HG02623 (cell line): ENCODE measurements around the gene C11orf54.

Experiments
- ATAC-seq: cut with Tn5 transposase; IDR thresholded peaks from one replicate; pipeline ENCODE4 v1.9.1; 2021; ENCODE audit warnings: moderate library complexity; ENCODE audit not compliant: unreplicated experiment

The C11orf54 gene

GRCh38 chr11:93741094-93741881 lies at the start of gene C11orf54, which contains the start of gene TAF1D:
Gene C11orf54 (plus strand): TSS chr11:93741672. CDS start chr11:93747394, 5,722 bp downstream.
Gene TAF1D (minus strand): TSS chr11:93741495. CDS start chr11:93739304, 2,191 bp downstream.
- ATAC-seq = peak; percentile 82

GRCh38 chr11:93694109-93694508 lies 47.4 kb upstream of the C11orf54 start:
- no peak for ATAC-seq

- ATAC-seq = no peak
Measured at GRCh38 chr11:93694557-93694956, 46.9 kb upstream of the C11orf54 start.

- ATAC-seq = no peak
Measured at GRCh38 chr11:93697611-93698010, 43.9 kb upstream of the C11orf54 start.

- no peak for ATAC-seq
Measured at GRCh38 chr11:93700830-93701229, 40.6 kb upstream of the C11orf54 start.

- no peak for ATAC-seq
Measured at GRCh38 chr11:93704237-93704636, 37.2 kb upstream of the C11orf54 start.

- ATAC-seq = no peak
Measured at GRCh38 chr11:93710239-93710638, 31.2 kb upstream of the C11orf54 start.

- ATAC-seq = no peak
Measured at GRCh38 chr11:93712678-93713077, 28.8 kb upstream of the C11orf54 start.

- ATAC-seq = no peak
Measured at GRCh38 chr11:93715797-93716396, 25.6 kb upstream of the C11orf54 start.

GRCh38 chr11:93717501-93717900 lies 24.0 kb upstream of the C11orf54 start:
- no peak for ATAC-seq

GRCh38 chr11:93718057-93718563 lies 23.4 kb upstream of the C11orf54 start:
- peak; percentile 83 for ATAC-seq

- ATAC-seq = no peak
Measured at GRCh38 chr11:93719310-93719709, 22.2 kb upstream of the C11orf54 start.

- no peak for ATAC-seq
Measured at GRCh38 chr11:93720522-93720921, 20.9 kb upstream of the C11orf54 start.

- no peak for ATAC-seq
Measured at GRCh38 chr11:93724089-93724488, 17.4 kb upstream of the C11orf54 start.

- ATAC-seq = no peak
Measured at GRCh38 chr11:93727985-93728791, 13.3 kb upstream of the C11orf54 start.

GRCh38 chr11:93728792-93729128 lies 12.7 kb upstream of the C11orf54 start:
- no peak for ATAC-seq

GRCh38 chr11:93729129-93729616 lies 12.3 kb upstream of the C11orf54 start:
- ATAC-seq = no peak

- ATAC-seq = no peak
Measured at GRCh38 chr11:93730108-93731107, 11.1 kb upstream of the C11orf54 start.

GRCh38 chr11:93732237-93732892 lies 9.1 kb upstream of the C11orf54 start:
- no peak for ATAC-seq
